ENCODE measurements around the gene ENHO. TPM values are rescaled to one million over a fixed set of nuclear protein-coding genes. Genes with fewer than 3 reads are reported as not detected.

Gene ENHO
- total RNA-seq, 1 donor from 2014 or later = not detected

DNA sequence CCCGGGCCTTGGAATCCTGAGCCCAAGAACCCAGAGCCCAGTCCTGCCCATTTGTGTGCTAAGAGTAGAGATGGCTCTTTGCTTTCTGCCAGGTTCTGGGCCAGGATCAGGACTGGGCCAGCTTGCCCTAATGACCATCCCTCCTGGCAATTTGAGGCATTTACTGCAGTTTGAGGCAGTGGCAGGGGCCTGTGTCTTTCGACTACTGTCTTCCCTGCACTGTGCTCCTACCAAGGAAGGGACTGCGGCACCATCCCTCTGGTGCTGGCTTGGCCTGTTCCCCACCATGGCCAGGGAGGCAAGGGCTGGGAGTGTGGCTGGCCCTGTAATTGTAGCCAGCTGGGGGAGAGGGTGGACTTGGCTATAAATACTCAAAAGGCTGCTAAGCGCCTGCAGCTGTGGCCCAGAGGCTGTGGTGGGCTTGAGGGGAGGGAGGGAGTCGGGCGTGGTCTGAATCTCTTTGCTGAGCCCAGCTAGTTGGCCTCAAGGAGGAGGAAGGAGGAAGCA is 4.6 kb downstream of the ENHO start:
- FAIRE-seq (no peak), DNase-seq (ENCODE audit: low read depth) (no peak)
- Histone ChIP-seq H3K4me3 (ENCODE audit: low read depth, low read length) (no peak overlapping the region), H3K36me3 (ENCODE audit: control insufficient read depth, insufficient read depth, low read length) (no peaks in the 10 kb centered on the region), H3K27me3 (ENCODE audit: control insufficient read depth, insufficient read depth, low read length) (peaks cover 13% of the 10 kb centered on the region)
- TF ChIP-seq CTCF (IDR thresholded peaks at IDR 0.05; ENCODE audit: insufficient read depth, low read length, severe bottlenecking) = no peak

GRCh38 chr9:34517185-34517584 is 5.6 kb downstream of the ENHO start:
- no peaks in the 10 kb centered on the region for H3K36me3 ChIP-seq (ENCODE audit: control insufficient read depth, insufficient read depth, low read length)
- H3K4me3 ChIP-seq (ENCODE audit: low read depth, low read length) = no peak overlapping the region
- FAIRE-seq (peak; percentile 94), DNase-seq (ENCODE audit: low read depth) (no peak)
- no peak for TF ChIP-seq CTCF (IDR thresholded peaks at IDR 0.05; ENCODE audit: insufficient read depth, low read length, severe bottlenecking)
- peaks cover 10% of the 10 kb centered on the region for H3K27me3 ChIP-seq (ENCODE audit: control insufficient read depth, insufficient read depth, low read length)

GRCh38 chr9:34515959-34516358 is 6.8 kb downstream of the ENHO start:
- peaks cover 10% of the 10 kb centered on the region for H3K27me3 ChIP-seq (ENCODE audit: control insufficient read depth, insufficient read depth, low read length)
- DNase-seq (ENCODE audit: low read depth) (no peak), FAIRE-seq (no peak)
- no peaks in the 10 kb centered on the region for H3K36me3 ChIP-seq (ENCODE audit: control insufficient read depth, insufficient read depth, low read length)
- TF ChIP-seq CTCF (IDR thresholded peaks at IDR 0.05; ENCODE audit: insufficient read depth, low read length, severe bottlenecking) = no peak
- H3K4me3 ChIP-seq (ENCODE audit: low read depth, low read length) = no peak overlapping the region

- Histone ChIP-seq H3K36me3 (ENCODE audit: control insufficient read depth, insufficient read depth, low read length) (no peaks in the 10 kb centered on the region), H3K4me3 (ENCODE audit: low read depth, low read length) (no peak overlapping the region), H3K27me3 (ENCODE audit: control insufficient read depth, insufficient read depth, low read length) (peaks cover 10% of the 10 kb centered on the region)
- no peak for DNase-seq (ENCODE audit: low read depth)
- no peak for TF ChIP-seq CTCF (IDR thresholded peaks at IDR 0.05; ENCODE audit: insufficient read depth, low read length, severe bottlenecking)
- no peak for FAIRE-seq
Observed at GRCh38 chr9:34514816-34515215, 8.0 kb downstream of the ENHO start.

DNA sequence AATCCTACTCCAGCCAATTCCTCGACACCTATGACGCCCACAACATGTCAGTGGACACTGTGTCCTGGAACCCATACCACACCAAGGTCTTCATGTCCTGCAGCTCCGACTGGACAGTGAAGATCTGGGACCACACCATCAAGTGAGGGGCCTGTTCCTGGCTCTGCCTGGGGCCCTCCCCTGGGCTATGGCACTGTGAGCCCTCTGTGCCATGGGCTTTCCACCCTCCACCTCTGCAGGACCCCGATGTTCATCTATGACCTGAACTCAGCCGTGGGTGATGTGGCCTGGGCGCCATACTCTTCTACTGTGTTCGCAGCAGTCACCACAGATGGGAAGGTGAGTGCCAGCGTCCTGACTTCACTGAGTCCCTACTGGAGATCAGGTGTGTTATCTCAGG is 8.4 kb downstream of the ENHO start:
- H3K4me3 ChIP-seq (ENCODE audit: low read depth, low read length) = no peak overlapping the region
- H3K36me3 ChIP-seq (ENCODE audit: control insufficient read depth, insufficient read depth, low read length) = no peaks in the 10 kb centered on the region
- DNase-seq (ENCODE audit: low read depth) = no peak
- TF ChIP-seq CTCF (IDR thresholded peaks at IDR 0.05; ENCODE audit: insufficient read depth, low read length, severe bottlenecking) = no peak
- no peak for FAIRE-seq
- H3K27me3 ChIP-seq (ENCODE audit: control insufficient read depth, insufficient read depth, low read length) = peaks cover 9% of the 10 kb centered on the region

GRCh38 chr9:34513567-34514214 is 9.1 kb downstream of the ENHO start:
- Histone ChIP-seq H3K4me3 (ENCODE audit: low read depth, low read length) (no peak overlapping the region), H3K36me3 (ENCODE audit: control insufficient read depth, insufficient read depth, low read length) (no peaks in the 10 kb centered on the region), H3K27me3 (ENCODE audit: control insufficient read depth, insufficient read depth, low read length) (peaks cover 6% of the 10 kb centered on the region)
- DNase-seq (ENCODE audit: low read depth) = no peak
- no peak for FAIRE-seq
- no peak for TF ChIP-seq CTCF (IDR thresholded peaks at IDR 0.05; ENCODE audit: insufficient read depth, low read length, severe bottlenecking)

Data from bronchial epithelial cell (primary cell).